Thymus (tissue), 11 donors: ENCODE measurements around the gene APOO. TPM values are rescaled to one million over a fixed set of nuclear protein-coding genes. Genes with fewer than 3 reads are reported as not detected.
A peak's percentile ranks its signal among the peaks of the same experiment; 100 is the strongest.

Experiments
- DNase-seq, 9 donors: peaks; one replicate each; pipeline ENCODE4 v3.0.0-alpha.2; 2013; ENCODE audit warnings: low spot score in 9 of 9, low read depth in 6 of 9, missing footprints in 1 of 9
- H3K27ac ChIP-seq, 2 donors: one replicate each; pipeline ENCODE4 v1.5.1; 2013; ENCODE audit warnings: control low read depth in 1 of 2, low read depth in 1 of 2, low read length in 1 of 2, mild to moderate bottlenecking in 1 of 2, moderate library complexity in 1 of 2
- H3K27me3 ChIP-seq, 2 donors: one replicate each; pipeline ENCODE4 v1.5.1; 2013; ENCODE audit warnings: low read length in 1 of 2; ENCODE audit not compliant: control insufficient read depth in 2 of 2, insufficient read depth in 1 of 2
- H3K36me3 ChIP-seq, 2 donors: one replicate each; pipeline ENCODE4 v1.5.1; 2013; ENCODE audit warnings: low read length in 1 of 2, mild to moderate bottlenecking in 1 of 2, moderate library complexity in 1 of 2; ENCODE audit not compliant: control insufficient read depth in 2 of 2, insufficient read depth in 2 of 2
- H3K4me1 ChIP-seq, 2 donors: one replicate each; pipeline ENCODE4 v1.5.1; 2013; ENCODE audit warnings: low read length in 2 of 2; ENCODE audit not compliant: control insufficient read depth in 2 of 2, insufficient read depth in 2 of 2
- H3K4me3 ChIP-seq, 2 donors: one replicate each; pipeline ENCODE4 v1.5.1; 2013; ENCODE audit warnings: low read length in 2 of 2, control low read depth in 1 of 2, mild to moderate bottlenecking in 1 of 2
- H3K9me3 ChIP-seq, 2 donors: one replicate each; pipeline ENCODE4 v1.5.1; 2013; ENCODE audit warnings: low read length in 1 of 2, mild to moderate bottlenecking in 1 of 2; ENCODE audit not compliant: control insufficient read depth in 2 of 2, insufficient read depth in 1 of 2
- WGBS: extraction: QIAGEN DNeasy Blood & Tissue Kit; methylation state at CpG from one replicate; pipeline ENCODE4 v1.1.7; 2013; 5-methylcytosine and 5-hydroxymethylcytosine counted together
- polyA plus RNA-seq: library from polyadenylated mRNA; stranded (reverse); fragments of 200-250 nt; gene quantifications from one replicate; pipeline ENCODE4 v1.2.3, GENCODE V29; 2013
- total RNA-seq: library from RNA; stranded (reverse); fragments of 120-200 nt; gene quantifications from one replicate; pipeline ENCODE4 v1.2.4, GENCODE V29; 2013
- donor health status: healthy.

Gene APOO
- total and polyA plus RNA-seq, 2 donors: 16.6 to 24.6 TPM

GRCh38 chrX:23811656-23812055 lies 96.1 kb downstream of the APOO start:
- Histone ChIP-seq H3K27me3 (no peaks in the 10 kb centered on the region), H3K9me3 (no peaks in the 10 kb centered on the region), H3K4me3 (no peak overlapping the region), H3K4me1 (no peaks in the 10 kb centered on the region), H3K36me3 (no peaks in the 10 kb centered on the region), H3K27ac (no peak overlapping the region)
- DNase-seq: no peak
- WGBS: 77% methylated on average over 6 of the region's 6 CpGs

GRCh38 chrX:23811108-23811651 lies 96.6 kb downstream of the APOO start:
- Histone ChIP-seq H3K4me1 (no peaks in the 10 kb centered on the region), H3K9me3 (no peaks in the 10 kb centered on the region), H3K4me3 (no peak overlapping the region), H3K27ac (peak overlapping the region in 1 of 2 donors; percentile 42), H3K27me3 (no peaks in the 10 kb centered on the region), H3K36me3 (no peaks in the 10 kb centered on the region)
- WGBS: 12% methylated on average over 10 of the region's 10 CpGs
- no peak for DNase-seq

GRCh38 chrX:23810279-23810678 lies 97.5 kb downstream of the APOO start:
- no peaks in the 10 kb centered on the region for H3K4me1 ChIP-seq
- DNase-seq: no peak
- H3K27me3 ChIP-seq: no peaks in the 10 kb centered on the region
- no peaks in the 10 kb centered on the region for H3K36me3 ChIP-seq
- H3K9me3 ChIP-seq: no peaks in the 10 kb centered on the region
- WGBS: 86% methylated on average over 3 of the region's 3 CpGs
- no peak overlapping the region for H3K4me3 ChIP-seq
- H3K27ac ChIP-seq: no peak overlapping the region

GRCh38 chrX:23805389-23805788 lies 102.3 kb downstream of the APOO start:
- Histone ChIP-seq H3K4me3 (no peak overlapping the region), H3K4me1 (no peaks in the 10 kb centered on the region), H3K36me3 (no peaks in the 10 kb centered on the region), H3K27ac (no peak overlapping the region), H3K9me3 (no peaks in the 10 kb centered on the region), H3K27me3 (no peaks in the 10 kb centered on the region)
- DNase-seq: no peak
- WGBS: 98% methylated on average over 9 of the region's 9 CpGs

- Histone ChIP-seq H3K36me3 (no peaks in the 10 kb centered on the region), H3K27ac (no peak overlapping the region), H3K9me3 (no peaks in the 10 kb centered on the region), H3K4me1 (no peaks in the 10 kb centered on the region), H3K27me3 (no peaks in the 10 kb centered on the region), H3K4me3 (no peak overlapping the region)
- WGBS: 93% methylated on average over 3 of the region's 3 CpGs
- no peak for DNase-seq
Measured at GRCh38 chrX:23804578-23804977, 103.2 kb downstream of the APOO start.

DNA sequence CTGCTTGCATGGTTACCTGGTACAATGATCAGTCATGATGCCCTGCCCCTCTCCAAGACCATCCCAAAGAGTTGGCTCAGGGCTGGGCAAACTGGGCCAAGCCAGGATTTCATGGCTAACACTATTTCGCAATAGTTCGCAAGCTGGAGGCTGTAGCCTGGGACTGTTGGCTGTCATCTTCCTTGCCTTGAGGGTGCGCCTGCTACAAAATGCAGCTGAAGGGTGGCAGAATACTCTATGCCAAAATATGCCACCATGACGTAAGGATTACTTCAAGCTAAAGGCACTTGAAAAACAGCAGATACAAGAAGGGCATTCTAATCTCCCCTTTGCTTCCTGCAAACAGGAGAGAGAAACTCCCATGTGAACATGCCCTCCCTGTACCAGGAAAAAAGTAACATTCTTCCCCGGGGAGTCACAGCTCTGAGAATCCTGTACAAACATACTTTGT lies 103.8 kb downstream of the APOO start:
- H3K27ac ChIP-seq: no peak overlapping the region
- no peak for DNase-seq
- no peaks in the 10 kb centered on the region for H3K27me3 ChIP-seq
- no peak overlapping the region for H3K4me3 ChIP-seq
- H3K9me3 ChIP-seq: no peaks in the 10 kb centered on the region
- WGBS: 95% methylated on average over 5 of the region's 5 CpGs
- H3K36me3 ChIP-seq: no peaks in the 10 kb centered on the region
- H3K4me1 ChIP-seq: no peaks in the 10 kb centered on the region

GRCh38 chrX:23802431-23802830 lies 105.3 kb downstream of the APOO start:
- H3K4me3 ChIP-seq: no peak overlapping the region
- H3K27ac ChIP-seq: no peak overlapping the region
- no peaks in the 10 kb centered on the region for H3K9me3 ChIP-seq
- H3K36me3 ChIP-seq: no peaks in the 10 kb centered on the region
- DNase-seq: no peak
- whole genome bisulfite sequencing: 80% methylated on average over 5 of the region's 5 CpGs
- H3K4me1 ChIP-seq: no peaks in the 10 kb centered on the region
- no peaks in the 10 kb centered on the region for H3K27me3 ChIP-seq

DNA sequence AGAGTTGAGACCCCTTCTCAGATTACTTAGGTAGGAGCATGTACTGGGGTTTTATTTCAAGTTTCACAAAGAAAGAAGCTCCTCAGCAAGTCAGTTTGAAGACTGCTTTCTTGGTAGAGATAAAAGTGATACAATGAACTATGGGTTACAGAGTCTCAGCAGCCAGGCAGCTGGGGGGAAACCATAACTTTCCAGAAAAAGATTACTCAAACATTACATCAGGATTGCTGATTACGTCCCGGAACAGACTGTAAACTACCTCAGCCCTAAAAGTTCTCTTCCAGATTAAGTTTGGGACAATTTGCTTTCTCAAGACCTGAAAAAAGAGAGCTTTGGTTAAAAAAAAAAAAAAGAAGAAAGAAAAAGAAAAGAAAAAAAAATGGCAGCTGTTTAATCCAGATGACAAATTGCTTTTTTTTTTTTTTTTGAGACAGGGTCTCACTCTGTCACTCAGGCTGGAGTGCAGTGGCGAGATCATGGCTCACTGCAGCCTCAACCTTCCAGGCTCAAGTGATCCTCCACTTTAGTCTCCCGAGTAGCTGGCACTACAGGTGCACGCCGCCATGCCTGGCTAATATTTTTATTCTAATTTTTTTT lies 108.2 kb downstream of the APOO start:
- Histone ChIP-seq H3K4me3 (no peak overlapping the region), H3K4me1 (peaks cover 0 to 2% of the 10 kb centered on the region in 2 donors), H3K9me3 (no peaks in the 10 kb centered on the region), H3K36me3 (no peaks in the 10 kb centered on the region), H3K27ac (peak overlapping the region in 1 of 2 donors; percentile 31), H3K27me3 (no peaks in the 10 kb centered on the region)
- WGBS: 93% methylated on average over 6 of the region's 6 CpGs
- no peak for DNase-seq

DNA sequence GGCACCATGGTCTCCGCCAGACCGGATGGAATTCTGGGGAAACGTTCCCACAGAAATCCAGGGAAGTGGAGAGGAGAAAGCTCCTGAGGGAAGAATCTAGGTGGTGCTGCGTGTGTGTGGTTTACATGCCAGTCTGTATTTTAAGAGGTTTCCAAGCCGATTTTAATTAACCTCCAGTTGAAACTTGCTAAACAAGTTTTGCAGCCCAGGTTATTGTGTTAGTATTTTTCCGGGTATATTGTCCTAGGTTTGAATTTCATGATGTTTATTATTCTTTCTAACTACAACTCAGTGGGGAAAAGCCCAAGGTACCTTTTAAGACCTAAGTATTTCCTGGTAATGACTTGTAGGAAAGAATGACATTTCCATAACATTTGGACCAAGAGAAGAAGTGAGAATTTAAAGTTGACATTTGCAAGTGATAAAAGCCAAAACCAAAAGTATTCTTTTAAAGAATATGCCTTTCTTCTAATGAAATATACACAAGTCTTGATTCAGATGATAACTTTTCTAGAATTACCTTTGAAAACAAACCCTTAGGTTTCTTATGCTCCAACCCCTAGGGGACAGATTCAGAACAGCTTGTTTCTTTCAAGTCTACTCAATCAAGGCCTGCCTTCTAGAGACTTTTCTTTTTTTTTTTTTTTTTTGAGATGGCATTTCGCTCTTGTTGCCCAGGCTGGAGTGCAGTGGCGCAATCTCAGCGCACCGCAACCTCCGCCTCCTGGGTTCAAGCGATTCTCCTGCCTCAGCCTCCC lies 110.2 kb downstream of the APOO start:
- peaks cover 0 to 2% of the 10 kb centered on the region in 2 donors for H3K4me1 ChIP-seq
- WGBS: 91% methylated on average over 12 of the region's 12 CpGs
- H3K9me3 ChIP-seq: no peaks in the 10 kb centered on the region
- H3K27me3 ChIP-seq: no peaks in the 10 kb centered on the region
- peak overlapping the region; percentile 65 to 75 for H3K27ac ChIP-seq
- no peak overlapping the region for H3K4me3 ChIP-seq
- DNase-seq: no peak
- H3K36me3 ChIP-seq: no peaks in the 10 kb centered on the region
